ENCODE measurements around the gene ELMO1.

Gene ELMO1

DNA sequence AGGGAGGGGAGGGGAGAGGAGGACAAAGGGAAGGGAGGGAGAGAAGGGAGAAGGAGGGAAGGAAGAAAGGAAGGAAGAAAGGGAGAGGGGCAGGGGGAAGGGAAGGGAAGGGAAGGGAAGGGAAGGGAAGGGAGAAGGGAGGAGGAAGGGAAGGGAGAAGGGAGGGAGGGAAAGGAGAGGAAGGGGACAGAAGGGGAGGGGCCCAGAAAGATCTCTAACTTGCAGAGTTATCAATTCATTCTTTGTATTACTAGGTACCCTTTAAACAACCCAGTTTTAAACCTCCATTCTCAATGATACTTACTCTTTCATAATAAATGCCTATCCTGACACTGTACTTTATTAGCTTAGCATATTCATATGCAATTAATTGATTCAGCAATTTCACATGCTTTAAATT lies 192.0 kb downstream of the ELMO1 start:
- POLR2A ChIA-PET = no interaction called here
- DNase-seq (ENCODE audit: extremely low spot score) = no peak
- CTCF ChIA-PET = interaction anchor here (1.4 kb wide), 1 partner anchor 95 kb away, joined by 5 read pairs; no protein-coding TSS in a partner anchor
- no peak for TF ChIP-seq CTCF (IDR thresholded peaks at IDR 0.05; ENCODE audit: control extremely low read depth, extremely low read depth, low read depth, missing control alignments)

- CTCF ChIA-PET = interaction anchor here (0.6 to 1.3 kb wide), 3 partner anchors 13 to 73 kb away, joined by 3 to 4 read pairs (median 3); no protein-coding TSS in a partner anchor
- POLR2A ChIA-PET = no interaction called here
- DNase-seq (ENCODE audit: extremely low spot score) = no peak
- TF ChIP-seq CTCF (IDR thresholded peaks at IDR 0.05; ENCODE audit: control extremely low read depth, extremely low read depth, low read depth, missing control alignments) = no peak
Observed at GRCh38 chr7:37255327-37255944, 193.2 kb downstream of the ELMO1 start.

GRCh38 chr7:37251222-37251621 lies 197.4 kb downstream of the ELMO1 start:
- no peak for TF ChIP-seq CTCF (IDR thresholded peaks at IDR 0.05; ENCODE audit: control extremely low read depth, extremely low read depth, low read depth, missing control alignments)
- CTCF ChIA-PET = interaction anchor here (6.3 kb wide), 1 partner anchor 15 kb away, joined by 35 read pairs; no protein-coding TSS in a partner anchor
- DNase-seq (ENCODE audit: extremely low spot score) = no peak
- POLR2A ChIA-PET = no interaction called here

GRCh38 chr7:37249240-37249639 lies 199.4 kb downstream of the ELMO1 start:
- ChIA-PET CTCF (interaction anchor here (1.2 to 6.3 kb wide), 4 partner anchors 9 to 51 kb away, joined by 3 to 35 read pairs (median 3); no protein-coding TSS in a partner anchor), POLR2A (no interaction called here)
- DNase-seq (ENCODE audit: extremely low spot score) = no peak
- no peak for TF ChIP-seq CTCF (IDR thresholded peaks at IDR 0.05; ENCODE audit: control extremely low read depth, extremely low read depth, low read depth, missing control alignments)

- TF ChIP-seq CTCF (IDR thresholded peaks at IDR 0.05; ENCODE audit: control extremely low read depth, extremely low read depth, low read depth, missing control alignments) = no peak
- CTCF ChIA-PET = interaction anchor here (0.8 to 6.3 kb wide), 7 partner anchors 8 to 104 kb away, joined by 3 to 35 read pairs (median 3); no protein-coding TSS in a partner anchor
- no peak for DNase-seq (ENCODE audit: extremely low spot score)
- POLR2A ChIA-PET = interaction anchor here (0.6 kb wide), 1 partner anchor 295 kb away, joined by 3 read pairs; no protein-coding TSS in a partner anchor
Observed at GRCh38 chr7:37248396-37248861, 200.2 kb downstream of the ELMO1 start.

DNA sequence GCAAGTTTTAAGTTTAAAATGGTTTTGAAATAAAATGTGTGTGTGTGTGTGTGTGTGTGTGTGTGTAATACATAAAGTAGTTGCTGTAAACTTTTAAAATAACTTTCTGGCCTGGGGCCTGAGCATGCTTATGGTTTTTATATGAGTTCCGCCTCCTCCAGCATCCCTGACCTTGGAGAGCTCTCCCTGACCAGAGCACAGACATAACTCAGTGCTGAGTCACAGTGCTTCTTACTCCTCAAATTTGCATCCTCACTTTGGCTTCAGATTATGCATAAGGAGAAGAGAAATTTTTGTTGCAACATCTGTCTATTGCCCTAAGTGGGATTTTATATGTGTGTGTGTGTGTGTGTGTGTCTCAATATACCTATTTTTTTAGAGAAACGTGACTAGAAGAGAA lies 200.8 kb downstream of the ELMO1 start:
- ChIA-PET CTCF (interaction anchor here (0.8 to 6.3 kb wide), 5 partner anchors 12 to 106 kb away, joined by 3 to 35 read pairs (median 3); no protein-coding TSS in a partner anchor), POLR2A (interaction anchor here (0.6 kb wide), 1 partner anchor 295 kb away, joined by 3 read pairs; no protein-coding TSS in a partner anchor)
- DNase-seq (ENCODE audit: extremely low spot score) = no peak
- no peak for TF ChIP-seq CTCF (IDR thresholded peaks at IDR 0.05; ENCODE audit: control extremely low read depth, extremely low read depth, low read depth, missing control alignments)
